ENCODE results near the gene PITPNM2.
"Not testable (repeated sequence)": the region's sequence is repeated elsewhere in the genome, so short reads cannot be mapped to it uniquely, and the experiment has no call there.

Gene PITPNM2

DNA sequence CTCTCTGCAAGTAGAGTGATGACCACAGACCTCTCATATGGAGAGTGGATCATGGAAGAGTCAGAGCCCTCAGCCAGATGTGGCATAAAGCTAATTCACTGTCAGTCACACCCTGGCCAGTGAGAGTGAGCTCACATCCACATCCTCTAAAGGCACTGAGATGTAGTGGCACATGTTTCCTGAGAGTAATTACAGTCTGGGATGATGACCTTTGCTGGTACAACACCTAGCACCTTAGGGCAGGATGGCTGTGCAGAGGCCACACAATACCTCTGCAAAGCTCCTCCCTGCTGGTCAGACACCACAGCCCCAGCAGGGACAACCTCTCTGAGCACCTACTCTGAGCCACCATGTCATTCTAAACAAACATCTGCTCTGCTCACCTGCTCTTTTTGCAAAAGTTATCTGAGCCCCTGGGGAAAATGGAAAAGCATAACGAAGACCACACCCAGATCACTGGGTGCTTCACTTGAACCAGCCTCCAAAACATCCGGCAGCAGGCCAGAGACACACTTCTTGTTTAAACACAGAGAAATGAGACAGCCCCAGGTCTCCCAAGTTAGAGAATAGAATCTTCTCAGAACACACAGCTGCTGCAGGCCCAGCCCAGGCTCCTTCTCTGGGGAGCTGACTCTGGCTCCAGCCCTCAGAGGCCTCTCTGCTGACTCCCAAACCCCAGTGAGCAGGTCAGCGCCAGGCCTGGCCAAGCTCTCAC, 30.3 kb downstream of the PITPNM2 start:
- no peak for DNase-seq (ENCODE audit: low read depth in 3 of 3)

DNA sequence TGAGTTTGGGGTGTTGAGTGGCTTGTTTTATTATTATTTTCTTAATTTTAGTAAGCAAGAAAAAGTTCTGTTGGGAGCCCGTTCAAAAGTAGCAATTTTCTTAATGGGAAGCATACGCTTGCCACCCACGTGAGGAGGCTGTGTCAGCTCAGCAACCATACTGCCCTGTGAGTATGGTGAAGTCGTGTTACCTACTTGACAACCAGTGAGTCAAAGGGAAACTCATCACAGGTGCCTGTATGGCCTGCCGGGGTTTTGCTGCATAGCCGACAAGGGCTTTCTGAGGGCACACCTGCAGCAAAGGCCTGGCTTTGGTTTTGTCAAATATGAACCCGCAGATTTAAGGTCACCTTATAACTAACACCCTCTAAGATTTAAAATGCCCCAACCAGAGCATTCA, 31.1 kb downstream of the PITPNM2 start:
- DNase-seq (ENCODE audit: low read depth in 3 of 3), result peak in 1 of 3 experiments; percentile 29

DNA sequence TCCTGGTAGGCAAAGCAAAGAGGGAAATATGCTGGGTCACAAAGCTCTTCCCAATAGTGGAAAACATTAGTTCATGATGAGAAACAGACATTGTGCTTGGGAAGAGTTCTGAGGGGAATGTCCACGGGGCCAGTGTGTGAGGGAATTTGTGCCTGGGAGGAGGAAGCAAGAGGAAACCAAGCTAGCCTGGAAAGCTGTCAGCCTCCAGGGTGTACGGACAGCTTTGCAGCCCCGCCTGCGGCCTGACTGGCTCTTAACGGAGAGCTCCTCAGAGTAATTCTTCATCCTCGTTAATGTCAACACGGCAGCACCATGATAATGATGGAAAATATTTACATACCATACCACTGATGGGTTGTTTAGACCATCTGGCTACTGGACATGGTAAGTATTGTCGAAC, 32.4 kb downstream of the PITPNM2 start:
- DNase-seq (ENCODE audit: low read depth in 3 of 3), result no peak

DNA sequence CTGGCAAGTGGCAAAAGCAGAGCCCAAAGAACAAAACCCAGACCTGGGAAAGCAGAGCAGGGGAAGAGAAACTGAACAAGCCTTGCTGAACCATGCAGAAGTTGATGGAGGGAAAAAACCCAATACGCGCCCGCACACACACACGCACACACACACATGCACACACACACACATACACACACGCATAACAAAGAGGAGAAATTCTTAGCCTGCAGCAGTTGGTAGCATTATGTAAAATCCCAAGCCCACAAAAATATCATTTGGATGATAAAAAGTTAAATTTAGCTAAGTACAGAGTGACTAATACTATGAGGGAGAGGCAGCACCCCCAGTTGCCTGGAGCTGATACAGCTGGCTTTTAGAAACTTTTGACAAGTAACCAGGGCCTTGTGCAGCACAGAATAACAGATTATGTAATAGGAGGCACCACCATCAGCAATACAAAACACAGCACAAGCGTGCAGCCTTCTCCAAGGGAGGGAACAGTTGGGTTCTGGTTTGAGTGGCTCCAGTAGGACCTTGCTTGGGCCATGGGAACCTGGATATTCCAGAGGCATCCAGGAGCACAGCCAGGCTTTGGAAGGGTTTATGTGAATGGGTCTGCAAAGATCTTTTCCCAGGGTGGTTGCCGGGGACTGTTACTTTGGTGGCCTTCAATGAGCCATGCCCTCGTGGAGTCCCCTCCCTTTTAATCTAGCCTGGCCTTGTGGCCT, 35.3 kb downstream of the PITPNM2 start:
- no peak for DNase-seq (ENCODE audit: low read depth in 3 of 3)

DNA sequence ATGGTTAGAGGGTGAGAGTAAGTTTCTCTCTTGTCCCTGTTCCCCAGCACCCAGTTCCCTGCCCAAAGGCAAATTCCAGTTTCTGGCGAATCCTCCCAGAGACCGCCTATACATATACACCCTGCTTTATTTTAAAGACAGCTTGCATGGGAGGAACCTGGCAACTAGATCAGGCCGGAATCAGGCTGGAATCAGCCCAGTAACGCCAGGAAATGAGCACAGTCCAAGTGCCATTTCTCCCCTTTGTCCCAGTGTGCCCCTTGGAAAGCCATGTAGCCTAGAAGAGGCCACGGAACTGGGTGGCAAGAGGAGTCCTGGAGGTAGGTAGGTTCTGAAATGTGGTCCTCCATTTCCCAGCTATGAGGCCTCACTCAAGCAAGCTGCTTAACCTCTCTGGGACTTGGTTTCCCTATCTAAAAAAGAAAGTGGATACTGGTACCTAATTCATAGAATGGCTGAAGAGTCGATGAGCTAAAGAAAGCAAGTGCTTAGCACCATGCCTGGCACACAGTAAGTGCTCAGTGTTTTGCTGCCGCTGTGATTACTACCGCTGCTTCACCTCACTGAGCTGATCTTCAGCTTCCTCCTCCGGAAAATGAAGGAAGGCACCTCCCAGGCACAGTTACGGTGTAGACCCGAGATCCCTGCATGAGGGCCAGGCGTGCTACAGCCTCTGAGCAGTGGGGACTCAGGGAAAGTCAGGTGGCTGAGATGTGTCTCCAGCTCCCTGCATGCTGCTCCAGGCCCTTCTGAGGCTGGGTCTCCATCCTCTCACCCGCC, 36.4 kb downstream of the PITPNM2 start:
- DNase-seq (ENCODE audit: low read depth in 3 of 3), result no peak

DNA sequence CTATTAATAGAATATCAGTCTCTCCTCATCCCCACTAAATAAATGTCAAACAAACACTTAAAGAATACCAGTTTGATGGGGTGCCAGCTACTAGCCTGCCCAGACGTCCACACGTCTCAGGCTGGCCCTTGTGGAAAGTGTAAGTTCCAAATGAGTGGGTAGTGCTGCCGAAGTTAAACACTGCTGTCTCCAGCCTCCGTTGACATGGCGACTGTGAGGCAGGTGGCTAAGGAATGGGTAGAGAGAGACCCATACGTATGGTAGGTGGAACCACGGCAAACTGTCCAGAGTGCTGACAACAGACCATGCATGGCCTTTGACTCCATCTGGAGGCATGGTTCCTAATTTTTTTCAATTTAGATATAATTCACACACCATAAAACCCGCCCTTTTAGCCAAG, 37.9 kb downstream of the PITPNM2 start:
- DNase-seq (ENCODE audit: low read depth in 3 of 3), result no peak

DNA sequence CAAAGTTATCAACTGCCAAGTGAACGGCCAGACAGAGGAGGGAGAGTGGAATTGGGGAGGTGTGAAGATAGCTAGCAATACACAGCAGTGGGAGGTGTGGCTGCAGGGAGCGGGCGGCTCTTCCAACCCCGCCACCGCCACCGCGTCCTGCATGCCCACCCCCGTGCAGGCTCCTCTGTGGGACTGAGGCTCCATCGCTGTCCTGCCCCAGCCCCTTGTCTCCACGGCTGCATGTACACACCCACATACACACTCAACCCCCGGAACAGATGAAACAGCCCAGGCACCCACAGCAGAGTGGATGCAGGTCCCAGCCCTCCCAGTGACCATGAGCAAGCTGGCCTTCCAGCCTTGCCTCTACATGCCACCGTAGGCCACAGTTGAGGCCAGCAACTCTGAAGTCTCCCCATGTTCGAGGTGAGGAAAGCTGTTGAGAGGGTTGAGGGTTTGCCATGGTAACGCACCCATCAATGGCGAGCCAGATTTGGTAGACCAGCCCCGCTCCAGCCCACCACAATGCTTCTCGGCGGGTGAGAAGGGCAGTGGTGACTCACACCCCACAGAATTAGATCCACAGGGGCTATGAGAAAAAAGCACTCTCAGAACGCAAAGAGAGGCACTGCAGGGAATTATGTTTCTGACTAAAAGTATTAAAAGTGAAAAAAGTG, 39.3 kb downstream of the PITPNM2 start:
- no peak for DNase-seq (ENCODE audit: low read depth in 3 of 3)

DNA sequence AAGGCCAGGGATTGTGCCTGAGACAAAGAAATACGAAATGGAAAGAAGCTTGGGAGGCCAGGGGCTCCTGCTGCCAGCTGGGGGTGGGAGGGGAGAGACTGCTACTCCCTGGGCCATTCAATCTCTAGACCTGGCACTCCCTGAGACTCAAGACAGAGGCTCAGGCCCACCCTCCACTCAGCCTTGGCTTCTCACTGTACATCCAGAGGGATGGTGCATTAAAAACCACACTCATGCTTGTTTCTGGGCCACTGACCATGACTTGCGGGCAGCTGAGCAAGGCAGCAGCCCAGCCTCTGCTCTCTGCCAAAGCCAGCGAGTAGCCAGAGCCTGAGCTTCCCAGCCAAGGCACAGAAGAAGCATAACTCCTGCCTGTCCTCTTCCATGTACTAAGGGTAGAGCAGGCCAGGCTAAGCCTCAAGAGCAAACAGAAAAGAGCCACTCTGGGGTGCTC, 41.5 kb downstream of the PITPNM2 start:
- no peak for DNase-seq (ENCODE audit: low read depth in 3 of 3)

DNA sequence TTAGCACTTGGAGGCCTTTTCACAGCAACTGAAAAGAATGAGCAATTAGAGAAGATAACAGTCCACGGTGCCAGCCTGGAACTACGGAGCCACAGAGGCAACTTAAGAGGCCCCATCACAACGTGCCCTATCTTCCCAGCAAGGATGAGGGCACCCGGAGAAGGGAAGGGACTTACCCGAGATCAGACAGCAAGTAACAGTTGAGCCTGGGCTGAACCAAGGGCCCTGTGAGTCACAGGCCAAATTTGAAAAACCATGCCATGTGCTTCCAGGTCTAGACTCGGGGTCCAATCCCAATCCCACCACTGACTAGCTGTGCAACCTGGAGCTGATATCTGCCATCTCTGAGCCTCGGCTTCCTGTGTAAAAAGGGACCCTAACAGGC, 42.2 kb downstream of the PITPNM2 start:
- no peak for DNase-seq (ENCODE audit: low read depth in 3 of 3)

DNA sequence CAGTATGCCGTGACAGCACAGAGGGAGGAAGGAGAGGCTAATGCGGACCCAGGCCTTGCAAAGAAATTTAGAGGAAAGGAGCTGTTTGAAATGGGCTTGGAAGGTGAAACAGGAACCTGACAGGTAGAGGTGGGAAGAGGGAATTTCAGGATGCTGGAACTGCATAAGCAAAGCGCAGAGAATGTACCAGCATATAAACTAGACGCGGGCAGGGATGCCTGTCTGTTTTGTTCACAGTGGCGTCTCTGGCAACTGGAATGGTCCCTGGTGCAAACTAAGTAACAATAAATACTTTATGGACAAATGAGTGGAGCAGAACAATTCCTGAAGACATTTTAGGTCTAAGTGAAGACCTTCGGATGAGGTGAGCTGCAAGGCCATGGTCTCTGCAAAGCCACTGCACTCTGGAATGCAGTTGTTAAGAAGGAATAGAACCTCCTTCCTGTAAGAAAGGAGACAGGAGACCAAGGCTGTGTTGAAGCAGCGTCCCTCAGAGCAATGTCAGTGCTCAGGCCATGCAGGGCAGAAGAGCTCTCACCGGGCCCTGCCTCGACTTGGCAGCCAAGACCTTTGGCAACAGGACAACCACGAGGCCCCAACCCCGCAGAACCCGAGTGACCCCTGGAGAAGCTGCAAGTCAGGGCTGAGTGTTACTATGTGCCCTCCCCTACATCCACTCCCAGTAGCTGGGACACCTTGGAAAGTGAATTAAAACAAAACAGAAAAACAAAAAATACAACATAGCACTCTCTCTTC, 42.8 kb downstream of the PITPNM2 start:
- DNase-seq (ENCODE audit: low read depth in 3 of 3), result no peak

DNA sequence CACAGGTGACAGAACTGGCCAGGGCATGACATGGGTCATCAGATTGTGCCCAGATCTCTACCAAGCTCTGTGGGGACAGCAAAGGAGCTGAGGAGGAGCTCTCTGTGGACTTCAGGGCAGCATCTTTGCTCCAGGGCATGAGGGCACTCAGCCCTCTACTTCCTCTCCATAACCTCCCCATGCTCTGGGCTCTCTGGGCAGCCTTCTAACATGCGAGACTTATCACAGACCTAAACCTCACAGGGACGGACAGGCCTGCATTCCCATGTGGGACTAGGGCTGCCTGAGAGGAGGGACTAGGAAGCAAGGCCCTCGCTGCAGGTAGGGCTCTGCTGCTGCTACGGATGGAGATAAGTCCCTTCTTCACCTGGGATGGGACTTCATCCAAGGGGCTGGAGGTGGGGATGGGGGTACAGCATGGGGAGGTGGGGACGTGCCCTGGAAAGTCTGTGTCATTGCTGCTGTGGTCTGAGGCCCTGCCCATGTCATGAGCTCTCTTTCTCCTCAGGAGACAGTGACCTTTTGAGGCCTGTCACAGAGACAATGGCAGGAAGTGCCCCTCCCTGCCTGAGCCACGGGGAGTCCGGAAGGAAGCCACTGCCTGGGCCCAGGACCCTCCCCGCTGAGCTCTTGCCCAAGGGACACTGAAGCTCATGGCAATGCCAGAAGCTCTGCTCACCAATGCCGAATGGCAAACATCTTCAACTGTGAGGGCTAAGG, 44.1 kb downstream of the PITPNM2 start:
- peak in 2 of 3 experiments; percentile 15 to 22 for DNase-seq (ENCODE audit: low read depth in 3 of 3)

DNA sequence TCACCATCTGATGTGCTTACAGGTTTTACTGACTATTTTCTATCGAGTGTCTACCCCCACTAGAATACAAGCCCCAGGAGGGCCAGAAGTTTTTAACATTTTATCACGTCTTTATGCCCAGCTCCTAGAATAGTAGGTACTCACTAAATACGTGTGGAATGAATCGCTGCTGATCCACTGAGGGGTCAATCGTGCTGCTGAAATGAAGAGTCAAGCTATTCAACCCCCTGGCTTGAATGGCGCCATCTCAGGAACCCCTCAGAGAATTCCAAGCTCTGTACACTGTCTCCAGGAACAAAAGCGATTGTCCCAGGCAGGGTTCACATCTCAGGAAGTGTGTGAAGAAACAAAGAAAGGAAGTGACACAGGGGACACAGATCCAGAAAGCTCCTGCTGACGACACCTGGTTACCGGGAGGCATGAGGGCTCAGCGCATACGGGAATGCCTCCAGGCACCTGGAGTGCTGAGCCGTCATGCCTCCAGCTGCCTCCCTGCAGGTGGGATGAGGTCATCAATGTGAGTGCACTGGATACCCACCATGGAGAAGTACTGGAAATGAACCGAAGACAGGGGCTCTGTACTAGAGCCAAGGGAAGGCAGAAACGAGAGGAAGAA, 45.6 kb downstream of the PITPNM2 start:
- no peak for DNase-seq (ENCODE audit: low read depth in 3 of 3)

DNA sequence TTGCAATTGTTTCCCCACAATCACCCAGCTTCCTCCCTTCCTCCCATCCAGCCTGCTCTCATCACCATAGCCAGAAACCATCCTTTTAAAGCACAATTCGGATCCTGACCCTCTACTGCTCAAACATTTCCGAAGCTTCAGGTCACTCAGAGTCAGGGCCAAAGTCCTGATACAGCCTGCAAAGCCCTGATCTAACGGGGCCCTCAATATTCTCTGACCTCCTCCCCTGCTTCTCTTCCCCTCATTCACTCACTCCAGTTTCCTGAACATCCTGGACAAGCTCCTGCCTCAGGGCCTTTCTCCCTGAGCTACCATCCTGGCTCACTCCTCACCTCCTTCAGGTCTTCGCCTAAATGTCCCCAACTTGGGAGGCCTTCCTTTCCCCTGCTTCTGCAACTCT, 46.1 kb downstream of the PITPNM2 start:
- no peak for DNase-seq (ENCODE audit: low read depth in 3 of 3)

DNA sequence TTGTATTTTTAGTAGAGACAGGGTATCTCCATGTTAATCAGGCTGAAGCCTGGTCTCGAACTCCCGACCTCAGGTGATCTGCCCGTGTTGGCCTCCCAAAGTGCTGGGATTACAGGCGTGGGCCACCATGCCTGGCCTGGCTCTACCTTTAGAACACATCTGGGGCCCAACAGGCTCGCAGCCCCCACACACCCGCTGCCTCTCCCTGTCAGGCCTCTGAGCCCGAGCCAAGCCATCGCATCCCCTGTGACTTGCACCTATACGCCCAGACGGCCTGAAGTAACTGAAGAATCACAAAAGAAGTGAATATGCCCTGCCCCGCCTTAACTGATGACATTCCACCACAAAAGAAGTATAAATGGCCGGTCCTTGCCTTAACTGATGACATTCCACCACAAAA, 46.8 kb downstream of the PITPNM2 start:
- DNase-seq (ENCODE audit: low read depth in 3 of 3), result not testable (repeated sequence)

DNA sequence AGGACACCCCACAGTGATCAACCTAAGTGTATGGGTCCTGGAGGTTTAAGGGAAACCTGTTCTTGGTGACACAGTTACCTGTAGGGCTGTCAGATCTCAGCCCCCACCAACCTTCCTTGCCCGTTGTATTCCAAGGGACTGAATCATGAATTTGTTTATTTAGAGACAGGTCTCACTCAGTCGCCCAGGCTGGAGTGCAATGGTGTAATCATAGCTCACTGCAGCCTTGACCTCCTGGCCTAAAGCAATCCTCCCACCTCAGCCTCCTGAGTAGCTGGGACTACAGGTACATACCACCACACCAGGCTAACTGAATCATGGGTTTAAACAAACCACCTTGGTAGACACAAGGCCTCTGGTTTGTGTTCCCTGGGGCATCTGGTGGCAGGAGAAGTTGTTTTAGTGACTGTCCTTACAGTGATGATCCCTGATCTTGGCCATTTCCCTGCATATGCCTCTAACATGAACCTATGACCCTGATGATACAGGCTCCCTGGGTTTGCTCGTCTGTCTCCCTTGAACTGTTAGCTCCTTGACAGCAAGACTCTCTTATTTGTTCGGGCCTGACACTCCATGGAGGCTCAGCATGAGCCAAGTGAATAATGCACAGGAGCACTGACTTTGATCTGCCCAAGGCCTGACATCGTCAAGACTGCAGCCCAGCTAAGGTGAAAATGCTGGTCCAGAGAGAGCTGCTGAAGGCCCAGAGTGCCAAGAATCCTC, 47.9 kb downstream of the PITPNM2 start:
- DNase-seq (ENCODE audit: low read depth in 3 of 3), result no peak

DNA sequence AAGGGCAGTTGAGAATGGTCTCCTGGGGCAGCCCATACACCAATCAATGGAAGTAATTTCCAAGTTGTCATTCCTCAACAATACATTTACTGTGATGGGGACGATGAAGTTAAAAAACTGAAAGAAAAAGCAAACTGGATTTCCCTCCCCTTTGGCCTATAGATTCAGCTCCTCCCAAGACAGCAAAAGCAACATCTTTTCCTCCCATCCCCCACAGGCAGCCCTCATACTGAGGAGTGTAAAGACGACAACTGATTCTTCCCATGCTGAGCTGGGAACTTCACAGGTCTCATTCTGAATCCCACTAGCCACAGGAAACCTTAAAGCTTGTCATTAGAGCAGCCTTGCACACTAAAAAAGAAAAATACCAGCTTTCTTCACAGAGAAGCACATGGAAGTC, 48.5 kb downstream of the PITPNM2 start:
- no peak for DNase-seq (ENCODE audit: low read depth in 3 of 3)

DNA sequence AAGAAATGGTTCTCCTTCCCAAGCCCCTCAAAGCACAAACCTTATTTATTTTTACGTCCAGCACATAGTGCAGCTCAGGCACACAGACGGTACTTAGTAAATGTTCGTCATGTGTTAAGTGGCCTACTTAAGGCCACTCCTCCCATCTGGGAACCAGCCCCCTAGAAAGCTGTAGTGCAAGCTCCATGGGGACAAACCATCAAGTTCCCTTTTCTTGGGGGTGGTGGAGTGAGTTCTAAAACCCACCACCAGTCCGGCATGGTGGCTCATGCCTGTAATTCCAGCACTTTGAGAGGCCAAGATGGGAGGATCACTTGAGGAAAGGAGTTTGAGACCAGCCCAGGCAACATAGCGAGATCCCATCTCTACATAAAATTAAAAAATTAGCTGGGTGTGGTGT, 49.4 kb downstream of the PITPNM2 start:
- no peak for DNase-seq (ENCODE audit: low read depth in 3 of 3)
